ENCODE results near the gene CD101.

DNA sequence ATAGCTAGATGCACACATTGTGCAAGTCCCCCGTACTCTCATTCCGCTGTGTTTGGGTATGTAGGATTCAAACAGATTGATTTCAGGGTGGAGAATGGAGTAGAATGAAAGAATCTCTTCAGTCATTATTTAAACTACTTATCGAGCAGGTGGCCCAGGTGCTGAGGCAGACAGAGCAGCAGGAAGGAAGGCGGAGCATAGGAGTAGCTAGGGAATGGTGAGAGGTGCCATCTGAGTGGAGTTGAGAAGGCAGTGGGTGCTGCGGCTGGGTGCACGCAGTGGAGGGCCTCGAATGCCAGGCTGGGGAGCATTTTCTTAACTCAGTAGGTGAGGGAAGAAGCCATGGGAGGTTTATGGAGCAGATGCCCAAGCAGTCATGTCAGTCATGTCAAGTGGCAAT, 45.2 kb upstream of the CD101 start:
- TF ChIP-seq, protein P1, sequence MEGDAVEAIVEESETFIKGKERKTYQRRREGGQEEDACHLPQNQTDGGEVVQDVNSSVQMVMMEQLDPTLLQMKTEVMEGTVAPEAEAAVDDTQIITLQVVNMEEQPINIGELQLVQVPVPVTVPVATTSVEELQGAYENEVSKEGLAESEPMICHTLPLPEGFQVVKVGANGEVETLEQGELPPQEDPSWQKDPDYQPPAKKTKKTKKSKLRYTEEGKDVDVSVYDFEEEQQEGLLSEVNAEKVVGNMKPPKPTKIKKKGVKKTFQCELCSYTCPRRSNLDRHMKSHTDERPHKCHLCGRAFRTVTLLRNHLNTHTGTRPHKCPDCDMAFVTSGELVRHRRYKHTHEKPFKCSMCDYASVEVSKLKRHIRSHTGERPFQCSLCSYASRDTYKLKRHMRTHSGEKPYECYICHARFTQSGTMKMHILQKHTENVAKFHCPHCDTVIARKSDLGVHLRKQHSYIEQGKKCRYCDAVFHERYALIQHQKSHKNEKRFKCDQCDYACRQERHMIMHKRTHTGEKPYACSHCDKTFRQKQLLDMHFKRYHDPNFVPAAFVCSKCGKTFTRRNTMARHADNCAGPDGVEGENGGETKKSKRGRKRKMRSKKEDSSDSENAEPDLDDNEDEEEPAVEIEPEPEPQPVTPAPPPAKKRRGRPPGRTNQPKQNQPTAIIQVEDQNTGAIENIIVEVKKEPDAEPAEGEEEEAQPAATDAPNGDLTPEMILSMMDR (conservative IDR thresholded peaks at IDR 0.05 in 1 of 2, IDR thresholded peaks at IDR 0.05 in 1 of 2; ENCODE audit: extremely low read depth in 1 of 2, insufficient read depth in 1 of 2, low read depth in 1 of 2, low read length in 2 of 2), result no peak
- no peak for TF ChIP-seq EZH2 (IDR thresholded peaks at IDR 0.05; ENCODE audit: borderline replicate concordance, low read length)
